ENCODE measurements around the gene PDE4B.

Gene PDE4B

GRCh38 chr1:65792669-65793358 lies at the start of gene PDE4B:
Gene PDE4B (plus strand): TSS chr1:65792895.
- DNase-seq, result no peak

GRCh38 chr1:65744731-65745130 lies 48.0 kb upstream of the PDE4B start:
- DNase-seq, result no peak

- DNase-seq, result no peak
Measured at GRCh38 chr1:65751961-65752360, 40.7 kb upstream of the PDE4B start.

- DNase-seq, result no peak
Measured at GRCh38 chr1:65756616-65757015, 36.1 kb upstream of the PDE4B start.

- no peak for DNase-seq
Measured at GRCh38 chr1:65757531-65757930, 35.2 kb upstream of the PDE4B start.

GRCh38 chr1:65758128-65758527 lies 34.6 kb upstream of the PDE4B start:
- DNase-seq, result no peak

- DNase-seq, result no peak
Measured at GRCh38 chr1:65759516-65759915, 33.2 kb upstream of the PDE4B start.

- DNase-seq, result no peak
Measured at GRCh38 chr1:65762081-65762862, 30.4 kb upstream of the PDE4B start.

- no peak for DNase-seq
Measured at GRCh38 chr1:65764052-65764451, 28.6 kb upstream of the PDE4B start.

- no peak for DNase-seq
Measured at GRCh38 chr1:65765631-65766030, 27.1 kb upstream of the PDE4B start.

GRCh38 chr1:65769636-65770035 lies 23.1 kb upstream of the PDE4B start:
- no peak for DNase-seq

- DNase-seq, result no peak
Measured at GRCh38 chr1:65772607-65773006, 20.1 kb upstream of the PDE4B start.

GRCh38 chr1:65773391-65774123 lies 19.1 kb upstream of the PDE4B start:
- DNase-seq, result no peak

GRCh38 chr1:65788762-65789161 lies 3.9 kb upstream of the PDE4B start:
- DNase-seq, result no peak

- no peak for DNase-seq
Measured at GRCh38 chr1:65791396-65791795, 1.3 kb upstream of the PDE4B start.

- no peak for DNase-seq
Measured at GRCh38 chr1:65791801-65792668, 660 bp upstream of the PDE4B start.

- no peak for DNase-seq
Measured at GRCh38 chr1:65793359-65793732, 651 bp downstream of the PDE4B start.

- no peak for DNase-seq
Measured at GRCh38 chr1:65795311-65795710, 2.6 kb downstream of the PDE4B start.

GRCh38 chr1:65799601-65800000 lies 6.9 kb downstream of the PDE4B start:
- DNase-seq, result no peak

GRCh38 chr1:65804584-65804983 lies 11.9 kb downstream of the PDE4B start:
- DNase-seq, result no peak

- DNase-seq, result peak in 1 of 4 experiments; percentile 23
Measured at GRCh38 chr1:65812065-65812464, 19.4 kb downstream of the PDE4B start.

GRCh38 chr1:65813956-65814355 lies 21.3 kb downstream of the PDE4B start:
- DNase-seq, result no peak

GRCh38 chr1:65814752-65815151 lies 22.1 kb downstream of the PDE4B start:
- DNase-seq, result no peak

Measured in activated CD4-positive, CD25-positive, alpha-beta regulatory T cell (primary cell).